ENCODE data around the gene DNER.

Gene DNER

DNA sequence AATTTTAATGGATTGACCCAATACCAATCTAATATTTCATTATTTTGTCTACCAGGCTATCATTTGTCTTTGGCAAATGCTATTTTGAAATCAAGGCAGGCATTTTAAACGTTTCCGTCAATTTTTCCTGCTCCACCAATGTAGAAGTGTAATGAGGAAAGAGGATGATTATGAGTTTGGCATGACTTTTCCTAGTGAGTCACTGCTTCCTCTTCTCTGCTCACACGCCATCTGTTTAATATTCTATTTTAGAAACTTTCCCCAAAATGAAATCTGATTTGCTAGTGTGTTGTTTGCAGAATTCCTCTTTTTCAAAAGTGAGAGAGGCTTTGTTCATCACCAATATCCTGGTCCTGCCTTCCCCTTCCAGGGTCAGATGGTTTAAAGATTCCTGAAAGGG, 400.8 kb downstream of the DNER start:
- DNase-seq = no peak

All from CD4-positive, alpha-beta T cell treated with Interleukin-6 for 4 hours (primary cell).